HCT116 (cell line): ENCODE measurements around the gene EXOSC5. TPM values are rescaled to one million over a fixed set of nuclear protein-coding genes. Genes with fewer than 3 reads are reported as not detected.

Source experiments
- ATAC-seq: fragments of 200-7000 bp; cut with Tn5 transposase; 2 replicates; pipeline ENCODE4 v1.9.1; 2020; ENCODE audit warnings: mild to moderate bottlenecking, moderate library complexity
- BruUV-seq: library from RNA; stranded (reverse); fragments of 400-500 nt; replicated peaks from 2 replicates; lab custom pipeline; 2021; lab: Mats Ljungman, UMichigan
- CTCF ChIA-PET: fragments of 300-600 bp; sonication (Branson Sonifier 250); formaldehyde crosslinking; loops from one replicate; lab custom pipeline; 2021; ENCODE audit warnings: antibody characterized with exemption; lab: Charles Lee
- POLR2A ChIA-PET: fragments of 300-600, 350-600 bp; sonication (Branson Sonifier 250); formaldehyde crosslinking; loops from one replicate; lab custom pipeline; 2021; ENCODE audit warnings: antibody characterized with exemption; lab: Charles Lee
- RAD21 ChIA-PET, 2 experiments: fragments of 300-600 bp; sonication (Branson Sonifier 250); formaldehyde crosslinking; loops; one replicate each; lab custom pipeline; 2023; ENCODE audit warnings: low total read pairs in 2 of 2; ENCODE audit not compliant: uncharacterized antibody in 2 of 2, unreplicated experiment in 2 of 2, low non-redundant PET in 1 of 2; lab: Charles Lee
- DNase-seq: peaks from one replicate; pipeline ENCODE4 v3.0.0-alpha.2; 2010; ENCODE audit warnings: low read depth, low spot score
- H2AFZ ChIP-seq: fragments of 200-600 bp; shearing (Covaris generic), sonication (generic); 2 replicates; pipeline ENCODE4 v1.6.1; 2017; ENCODE audit warnings: low read depth, mixed run types, mixed read lengths, antibody characterized with exemption, low read length; ENCODE audit not compliant: poor library complexity, severe bottlenecking
- H3K27ac ChIP-seq: 2 replicates; pipeline ENCODE4 v1.5.1; 2012; ENCODE audit warnings: low read depth, low read length
- H3K27me3 ChIP-seq: fragments of 200-600 bp; sonication (generic); 2 replicates; pipeline ENCODE4 v1.6.1; 2016; ENCODE audit warnings: mixed run types, low read length, mixed read lengths; ENCODE audit not compliant: insufficient read depth
- H3K36me3 ChIP-seq, 2 experiments: fragments of 200-500 bp in 1 of 2; fragments of 200-600 bp in 1 of 2; sonication (Bioruptor generic) in 1 of 2; sonication (generic) in 1 of 2; 2 replicates each; pipeline versions ENCODE4 v1.5.1 to v1.6.1; 2014 to 2016; ENCODE audit warnings: low read length in 2 of 2, inconsistent platforms in 1 of 2, mixed read lengths in 1 of 2, mixed run types in 1 of 2; ENCODE audit not compliant: insufficient read depth in 2 of 2, control insufficient read depth in 1 of 2
- H3K4me1 ChIP-seq, 2 experiments: fragments of 200-600 bp in 1 of 2; sonication (generic) in 1 of 2; 2 replicates each; pipeline versions ENCODE4 v1.5.1 to v1.6.1; 2012 to 2017; ENCODE audit warnings: low read length in 2 of 2, inconsistent platforms in 1 of 2, mild to moderate bottlenecking in 1 of 2, mixed read lengths in 1 of 2, mixed run types in 1 of 2, moderate library complexity in 1 of 2; ENCODE audit not compliant: insufficient read depth in 2 of 2, control insufficient read depth in 1 of 2
- H3K4me2 ChIP-seq: fragments of 200-600 bp; sonication (generic); 2 replicates; pipeline ENCODE4 v1.6.1; 2017; ENCODE audit warnings: mixed run types, low read length, mixed read lengths
- H3K4me3 ChIP-seq, 2 experiments: fragments of 200-600 bp in 1 of 2; sonication (generic) in 1 of 2; replicated peaks in 1 of 2; 2 replicates each; pipeline ENCODE4 v1.5.1; 2011 to 2016; ENCODE audit warnings: low read length in 2 of 2, control low read depth in 1 of 2, low read depth in 1 of 2, mild to moderate bottlenecking in 1 of 2, mixed read lengths in 1 of 2, mixed run types in 1 of 2
- H3K79me2 ChIP-seq: fragments of 200-600 bp; sonication (generic); 2 replicates; pipeline ENCODE4 v1.6.1; 2017; ENCODE audit warnings: mild to moderate bottlenecking, mixed run types, low read length, moderate library complexity, mixed read lengths; ENCODE audit not compliant: insufficient read depth
- H3K9ac ChIP-seq: fragments of 200-600 bp; sonication (generic); 2 replicates; pipeline ENCODE4 v1.6.1; 2016; ENCODE audit warnings: low read length, mixed read lengths
- H3K9me2 ChIP-seq: fragments of 200-600 bp; sonication (generic), shearing (Covaris generic); 2 replicates; pipeline ENCODE4 v1.6.1; 2017; ENCODE audit warnings: mixed run types, mild to moderate bottlenecking, moderate library complexity; ENCODE audit not compliant: insufficient read depth
- H3K9me3 ChIP-seq, 2 experiments: fragments of 200-500 bp in 1 of 2; fragments of 200-600 bp in 1 of 2; sonication (Bioruptor generic) in 1 of 2; sonication (generic) in 1 of 2; 2 replicates each; pipeline ENCODE4 v1.6.1; 2014 to 2017; ENCODE audit warnings: low read length in 2 of 2, mixed read lengths in 2 of 2, inconsistent platforms in 1 of 2, low read depth in 1 of 2, mild to moderate bottlenecking in 1 of 2, mixed run types in 1 of 2, moderate library complexity in 1 of 2; ENCODE audit not compliant: control insufficient read depth in 1 of 2, insufficient read depth in 1 of 2
- H4K20me1 ChIP-seq: fragments of 200-600 bp; sonication (generic), shearing (Covaris generic); 2 replicates; pipeline ENCODE4 v1.6.1; 2017; ENCODE audit warnings: mixed run types, mild to moderate bottlenecking, moderate library complexity; ENCODE audit not compliant: insufficient read depth
- CBX3 ChIP-seq: IDR thresholded peaks from 2 replicates; pipeline ENCODE4 v1.6.1; 2012; ENCODE audit warnings: low read depth
- EZH2phosphoT487 ChIP-seq: fragments of 200-600 bp; IDR thresholded peaks from 2 replicates; pipeline ENCODE4 v1.6.1; 2018; ENCODE audit warnings: antibody characterized with exemption, borderline replicate concordance
- JUND ChIP-seq: IDR thresholded peaks from 2 replicates; pipeline ENCODE4 v1.6.1; 2012
- MAX ChIP-seq: IDR thresholded peaks from 2 replicates; pipeline ENCODE4 v1.6.1; 2012
- POLR2A ChIP-seq: IDR thresholded peaks from 2 replicates; pipeline ENCODE4 v1.7.0; 2011; ENCODE audit warnings: borderline replicate concordance; ENCODE audit not compliant: insufficient read depth, insufficient read length; ENCODE audit errors: extremely low read depth
- SRF ChIP-seq: IDR thresholded peaks from 2 replicates; pipeline ENCODE4 v1.6.1; 2012; ENCODE audit warnings: low read depth
- TCF7L2 ChIP-seq: IDR thresholded peaks from 2 replicates; pipeline ENCODE4 v1.7.0; 2011; ENCODE audit warnings: borderline replicate concordance, inconsistent platforms; ENCODE audit not compliant: insufficient read depth, insufficient read length; ENCODE audit errors: extremely low read depth
- ZNF274 ChIP-seq: fragments of 200-500 bp; sonication (Bioruptor generic); IDR thresholded peaks from 2 replicates; pipeline ENCODE4 v1.6.1; 2014; ENCODE audit warnings: mild to moderate bottlenecking, low read depth, low read length, inconsistent platforms
- intact Hi-C: fragments of 100-400 bp; cut with micrococcal nuclease; formaldehyde crosslinking; loops from 2 replicates; pipeline ENCODE4 v1.10.0; 2022
- total RNA-seq: library from RNA; stranded (reverse); gene quantifications from one replicate; pipeline ENCODE4 v1.2.1, GENCODE V29; 2021; ENCODE audit not compliant: unreplicated experiment
- TF ChIP-seq, protein P1 (sequence below): IDR thresholded peaks from 2 replicates; pipeline ENCODE4 v1.6.1; 2012

EXOSC5 gene
- total RNA-seq, 1 experiment from 2014 or later = 57.5 TPM

DNA sequence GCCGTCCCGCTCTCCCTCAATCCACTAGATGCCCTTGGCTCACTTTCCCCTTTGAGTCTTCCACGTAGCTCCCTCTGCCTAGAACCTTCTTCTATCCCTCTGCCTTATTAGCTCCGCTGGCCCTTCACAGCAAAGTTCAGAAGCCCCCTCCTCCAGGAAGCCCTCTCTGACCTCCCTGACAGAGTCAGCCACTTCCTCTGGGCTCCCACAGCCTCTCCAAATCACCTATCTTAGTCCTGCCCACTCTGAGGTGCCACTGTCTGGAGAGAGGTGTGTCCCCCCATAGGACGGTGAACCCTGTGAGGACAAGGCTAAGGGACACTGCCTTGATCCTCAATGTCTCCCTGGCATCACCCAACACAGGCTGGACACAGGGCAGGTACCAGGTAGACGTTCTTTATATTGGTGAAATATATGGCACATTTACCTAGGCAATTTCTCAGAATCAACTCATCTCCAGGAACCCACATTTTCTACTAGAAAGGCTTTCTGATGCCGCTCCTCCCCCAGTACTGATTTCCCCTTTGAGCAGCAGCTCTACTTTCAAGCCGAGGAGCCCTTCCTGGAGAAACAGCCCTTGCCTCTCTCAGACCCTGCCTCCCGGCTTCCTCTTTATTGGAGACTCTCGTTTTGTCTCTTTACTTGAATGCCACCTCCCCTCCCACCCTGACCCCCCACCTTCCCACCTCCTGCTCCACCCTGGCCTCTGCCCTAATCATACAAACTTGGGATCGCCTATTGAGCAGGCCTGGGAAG lies 40.0 kb downstream of the EXOSC5 start:
- no peak overlapping the region for H3K4me2 ChIP-seq
- H4K20me1 ChIP-seq = no peaks in the 10 kb centered on the region
- ATAC-seq (no peak), DNase-seq (no peak)
- H3K79me2 ChIP-seq = peaks cover 12% of the 10 kb centered on the region; the same call in 1 of the 2 replicates
- intact Hi-C loops = no loop called here
- H3K9me2 ChIP-seq = no peaks in the 10 kb centered on the region
- H3K27ac ChIP-seq = no peak overlapping the region
- H3K4me3 ChIP-seq = no peak overlapping the region
- POLR2A ChIA-PET = no interaction called here
- H3K36me3 ChIP-seq = no peaks in the 10 kb centered on the region
- TF ChIP-seq EZH2phosphoT487 = no peak
- TF ChIP-seq JUND = no peak
- no peak for TF ChIP-seq ZNF274
- no peak for TF ChIP-seq POLR2A
- no peaks in the 10 kb centered on the region for H3K27me3 ChIP-seq
- CTCF ChIA-PET = interaction anchor here (1.0 kb wide), 1 partner anchor 213 kb away, joined by 3 read pairs; no protein-coding TSS in a partner anchor
- no peaks in the 10 kb centered on the region for H3K9me3 ChIP-seq
- H3K4me1 ChIP-seq = peaks cover 4 to 11% of the 10 kb centered on the region in 2 experiments; a peak in 3 of 4 replicates
- no TSS peak for BruUV-seq
- no peak overlapping the region for H3K9ac ChIP-seq
- RAD21 ChIA-PET = no interaction called here
- H2AFZ ChIP-seq = no peak overlapping the region

DNA sequence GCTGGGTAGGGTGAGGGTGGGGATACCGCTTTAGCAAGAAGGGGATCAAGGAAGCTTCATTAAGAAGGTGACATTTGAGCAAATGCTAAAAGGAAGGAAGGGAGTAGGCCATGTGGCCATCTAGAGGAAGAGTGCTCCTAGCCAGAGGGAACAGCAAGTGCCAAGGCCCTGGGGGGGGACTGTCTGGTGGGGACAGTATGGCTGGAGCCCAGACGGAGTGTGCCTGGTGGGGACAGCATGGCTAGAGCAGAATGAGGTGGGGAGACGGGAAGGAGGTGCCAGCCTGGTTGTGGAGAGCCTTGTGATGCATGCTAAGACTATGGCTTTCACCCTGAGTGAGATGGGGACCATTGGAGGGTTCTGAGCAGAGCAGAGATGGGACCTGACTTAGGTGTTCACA lies 41.4 kb downstream of the EXOSC5 start:
- DNase-seq (no peak), ATAC-seq (no peak)
- H3K27ac ChIP-seq = no peak overlapping the region
- intact Hi-C loops = no loop called here
- no peaks in the 10 kb centered on the region for H3K9me3 ChIP-seq
- H3K4me1 ChIP-seq = peaks cover 8 to 24% of the 10 kb centered on the region in 2 experiments; a peak in 3 of 4 replicates
- no TSS peak for BruUV-seq
- CTCF ChIA-PET = interaction anchor here (5.6 kb wide), 1 partner anchor 9 kb away, joined by 54 read pairs; the partner anchor contains the start of gene B9D2
- POLR2A ChIA-PET = interaction anchor here (1.5 kb wide), 1 partner anchor 8 kb away, joined by 5 read pairs; the partner anchor contains the start of gene B9D2
- RAD21 ChIA-PET = no interaction called here
- H3K9ac ChIP-seq = no peak overlapping the region
- H3K36me3 ChIP-seq = no peaks in the 10 kb centered on the region
- H3K4me2 ChIP-seq = no peak overlapping the region
- peaks cover 25% of the 10 kb centered on the region; the same call in 1 of the 2 replicates for H3K79me2 ChIP-seq
- H2AFZ ChIP-seq = no peak overlapping the region
- no peak overlapping the region for H3K4me3 ChIP-seq
- no peaks in the 10 kb centered on the region for H3K27me3 ChIP-seq
- H3K9me2 ChIP-seq = no peaks in the 10 kb centered on the region
- no peak for TF ChIP-seq SRF
- no peak for TF ChIP-seq CBX3
- TF ChIP-seq, protein P1, sequence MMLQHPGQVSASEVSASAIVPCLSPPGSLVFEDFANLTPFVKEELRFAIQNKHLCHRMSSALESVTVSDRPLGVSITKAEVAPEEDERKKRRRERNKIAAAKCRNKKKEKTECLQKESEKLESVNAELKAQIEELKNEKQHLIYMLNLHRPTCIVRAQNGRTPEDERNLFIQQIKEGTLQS = no peak
- no peak for TF ChIP-seq MAX
- TF ChIP-seq TCF7L2 = no peak
- TF ChIP-seq, all 23 proteins: peak for 0
- H4K20me1 ChIP-seq = no peaks in the 10 kb centered on the region
